ENCODE results near the gene ZNF280D. TPM values are rescaled to one million over a fixed set of nuclear protein-coding genes. Genes with fewer than 3 reads are reported as not detected.

ZNF280D gene
- total and polyA plus RNA-seq, 2 of the 8 experiments (the other 6 are each of a cell fraction or from before 2014, with no cell fraction given), result 7.4 to 27.5 TPM

- TF ChIP-seq E2F6 (IDR thresholded peaks at IDR 0.05) (no peak), SP4 (IDR thresholded peaks at IDR 0.05; ENCODE audit: low read length) (no peak), POLR2A (IDR thresholded peaks at IDR 0.05; ENCODE audit: control extremely low read depth in 1 of 2, low read depth in 2 of 2, low read length in 2 of 2) (no peak), MAX (IDR thresholded peaks at IDR 0.05) (no peak), NRF1 (IDR thresholded peaks at IDR 0.05; ENCODE audit: low read depth, low read length) (no peak), CHD1 (IDR thresholded peaks at IDR 0.05; ENCODE audit: low read depth, low read length) (no peak)
These were observed 39.5 kb downstream of the ZNF280D start (continued) for GRCh38 chr15:56693761-56694160.

Data from H1 (cell line).